Caco-2 (cell line): ENCODE data around the gene TXNRD2. TPM values are rescaled to one million over a fixed set of nuclear protein-coding genes. Genes with fewer than 3 reads are reported as not detected.

Experiments
- BruUV-seq: library from RNA; stranded (reverse); fragments of 400-500 nt; replicated peaks from 2 replicates; lab custom pipeline; 2021; lab: Mats Ljungman, UMichigan
- CTCF ChIA-PET: fragments of 300-600 bp; sonication (Branson Sonifier 250); formaldehyde crosslinking; loops from one replicate; lab custom pipeline; 2022; ENCODE audit warnings: antibody characterized with exemption; lab: Charles Lee
- POLR2A ChIA-PET: fragments of 300-600 bp; sonication (Branson Sonifier 250); formaldehyde crosslinking; loops from one replicate; lab custom pipeline; 2022; ENCODE audit warnings: antibody characterized with exemption; lab: Charles Lee
- DNase-seq, 2 experiments: peaks; one replicate each; pipeline versions ENCODE4 v3.0.0 to v3.0.0-alpha.2; 2020 to 2022
- H3K27me3 ChIP-seq: replicated peaks from 2 replicates; pipeline ENCODE4 v1.6.0; 2011; ENCODE audit warnings: low read length; ENCODE audit not compliant: control insufficient read depth, insufficient read depth
- H3K36me3 ChIP-seq: 2 replicates; pipeline ENCODE4 v1.5.1; 2011; ENCODE audit warnings: low read length; ENCODE audit not compliant: control insufficient read depth, insufficient read depth
- H3K4me1 ChIP-seq: fragments of 250-450 bp; sonication (Bioruptor Pico); 2 replicates; pipeline ENCODE4 v1.5.1; 2020; ENCODE audit warnings: mild to moderate bottlenecking
- H3K4me3 ChIP-seq: 2 replicates; pipeline ENCODE4 v1.5.1; 2011; ENCODE audit warnings: low read depth, mild to moderate bottlenecking, control low read depth, low read length
- H3K9me3 ChIP-seq: fragments of 250-450 bp; sonication (Bioruptor Pico); 2 replicates; pipeline ENCODE4 v1.5.1; 2020; ENCODE audit warnings: mild to moderate bottlenecking, moderate library complexity
- H3K27ac Mint-ChIP-seq: one replicate; pipeline ENCODE4 v1.8.0; 2022; ENCODE audit warnings: mixed read lengths; ENCODE audit not compliant: unreplicated experiment
- H3K27me3 Mint-ChIP-seq: one replicate; pipeline ENCODE4 v1.8.0; 2022; ENCODE audit warnings: mixed read lengths; ENCODE audit not compliant: insufficient read depth, unreplicated experiment
- H3K36me3 Mint-ChIP-seq: one replicate; pipeline ENCODE4 v1.8.0; 2022; ENCODE audit warnings: mild to moderate bottlenecking, mixed read lengths; ENCODE audit not compliant: insufficient read depth, unreplicated experiment
- H3K4me1 Mint-ChIP-seq: one replicate; pipeline ENCODE4 v1.8.0; 2022; ENCODE audit warnings: low read depth, mixed read lengths; ENCODE audit not compliant: unreplicated experiment
- H3K4me3 Mint-ChIP-seq: one replicate; pipeline ENCODE4 v1.8.0; 2022; ENCODE audit warnings: mild to moderate bottlenecking, moderate library complexity, mixed read lengths; ENCODE audit not compliant: unreplicated experiment
- H3K9me3 Mint-ChIP-seq: one replicate; pipeline ENCODE4 v1.8.0; 2022; ENCODE audit warnings: mixed read lengths; ENCODE audit not compliant: unreplicated experiment
- intact Hi-C: fragments of 100-400 bp; cut with micrococcal nuclease; formaldehyde crosslinking; loops from one replicate; pipeline ENCODE4 v1.10.0; 2022; ENCODE audit not compliant: unreplicated experiment
- total RNA-seq: library from RNA; stranded (reverse); gene quantifications from 2 replicates; pipeline ENCODE4 v1.2.3, GENCODE V29; 2022
- TF ChIP-seq, protein P1 (sequence below), 2 experiments: fragments of 200-600 bp in 1 of 2; IDR thresholded peaks; 1 replicate in 1 of 2; 2 replicates in 1 of 2; pipeline versions ENCODE4 v1.5.1 to v1.8.0; 2011 to 2022; ENCODE audit warnings: antibody characterized with exemption in 1 of 2, control low read depth in 1 of 2, inconsistent platforms in 1 of 2, low read depth in 1 of 2, low read length in 1 of 2, mild to moderate bottlenecking in 1 of 2, moderate library complexity in 1 of 2; ENCODE audit not compliant: insufficient read depth in 1 of 2, severe bottlenecking in 1 of 2, unreplicated experiment in 1 of 2

TXNRD2 gene
- total RNA-seq, 1 experiment from 2014 or later = 44.8 TPM

DNA sequence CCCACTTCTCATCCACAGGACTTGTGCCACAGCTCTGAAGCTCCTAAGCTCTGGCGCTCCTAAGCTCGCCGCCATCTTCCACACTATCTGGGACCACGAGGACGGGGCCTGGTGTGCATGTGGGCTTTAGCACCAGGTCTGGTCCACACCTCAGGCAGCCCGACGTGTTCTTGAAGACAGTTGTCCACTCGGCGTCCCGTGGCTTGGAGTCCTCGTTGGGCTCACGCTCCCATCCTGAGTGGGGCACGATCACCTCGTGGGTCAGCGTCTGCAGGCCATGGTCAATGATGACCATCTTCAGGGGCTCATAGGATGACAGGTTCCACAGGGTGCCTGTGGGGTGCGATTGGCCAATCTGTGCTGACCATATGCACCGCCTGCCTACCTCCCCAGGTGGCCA is 37.1 kb upstream of the TXNRD2 start:
- Mint-ChIP-seq H3K4me3 (no peak overlapping the region), H3K27ac (no peak overlapping the region), H3K9me3 (no peaks in the 10 kb centered on the region), H3K27me3 (no peaks in the 10 kb centered on the region), H3K36me3 (peaks cover 6% of the 10 kb centered on the region), H3K4me1 (no peaks in the 10 kb centered on the region)
- intact Hi-C loops = no loop called here
- ChIA-PET CTCF (no interaction called here), POLR2A (no interaction called here)
- H3K9me3 ChIP-seq = no peaks in the 10 kb centered on the region
- no peak for DNase-seq
- TF ChIP-seq, protein P1, sequence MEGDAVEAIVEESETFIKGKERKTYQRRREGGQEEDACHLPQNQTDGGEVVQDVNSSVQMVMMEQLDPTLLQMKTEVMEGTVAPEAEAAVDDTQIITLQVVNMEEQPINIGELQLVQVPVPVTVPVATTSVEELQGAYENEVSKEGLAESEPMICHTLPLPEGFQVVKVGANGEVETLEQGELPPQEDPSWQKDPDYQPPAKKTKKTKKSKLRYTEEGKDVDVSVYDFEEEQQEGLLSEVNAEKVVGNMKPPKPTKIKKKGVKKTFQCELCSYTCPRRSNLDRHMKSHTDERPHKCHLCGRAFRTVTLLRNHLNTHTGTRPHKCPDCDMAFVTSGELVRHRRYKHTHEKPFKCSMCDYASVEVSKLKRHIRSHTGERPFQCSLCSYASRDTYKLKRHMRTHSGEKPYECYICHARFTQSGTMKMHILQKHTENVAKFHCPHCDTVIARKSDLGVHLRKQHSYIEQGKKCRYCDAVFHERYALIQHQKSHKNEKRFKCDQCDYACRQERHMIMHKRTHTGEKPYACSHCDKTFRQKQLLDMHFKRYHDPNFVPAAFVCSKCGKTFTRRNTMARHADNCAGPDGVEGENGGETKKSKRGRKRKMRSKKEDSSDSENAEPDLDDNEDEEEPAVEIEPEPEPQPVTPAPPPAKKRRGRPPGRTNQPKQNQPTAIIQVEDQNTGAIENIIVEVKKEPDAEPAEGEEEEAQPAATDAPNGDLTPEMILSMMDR (IDR thresholded peaks at IDR 0.05; ENCODE audit: insufficient read depth in 1 of 2, low read depth in 1 of 2, low read length in 1 of 2, severe bottlenecking in 1 of 2, unreplicated experiment in 1 of 2) = no peak
- H3K4me1 ChIP-seq = no peaks in the 10 kb centered on the region
- no peaks in the 10 kb centered on the region for H3K36me3 ChIP-seq
- BruUV-seq = no TSS peak
- no peaks in the 10 kb centered on the region for H3K27me3 ChIP-seq
- no peak overlapping the region for H3K4me3 ChIP-seq

DNA sequence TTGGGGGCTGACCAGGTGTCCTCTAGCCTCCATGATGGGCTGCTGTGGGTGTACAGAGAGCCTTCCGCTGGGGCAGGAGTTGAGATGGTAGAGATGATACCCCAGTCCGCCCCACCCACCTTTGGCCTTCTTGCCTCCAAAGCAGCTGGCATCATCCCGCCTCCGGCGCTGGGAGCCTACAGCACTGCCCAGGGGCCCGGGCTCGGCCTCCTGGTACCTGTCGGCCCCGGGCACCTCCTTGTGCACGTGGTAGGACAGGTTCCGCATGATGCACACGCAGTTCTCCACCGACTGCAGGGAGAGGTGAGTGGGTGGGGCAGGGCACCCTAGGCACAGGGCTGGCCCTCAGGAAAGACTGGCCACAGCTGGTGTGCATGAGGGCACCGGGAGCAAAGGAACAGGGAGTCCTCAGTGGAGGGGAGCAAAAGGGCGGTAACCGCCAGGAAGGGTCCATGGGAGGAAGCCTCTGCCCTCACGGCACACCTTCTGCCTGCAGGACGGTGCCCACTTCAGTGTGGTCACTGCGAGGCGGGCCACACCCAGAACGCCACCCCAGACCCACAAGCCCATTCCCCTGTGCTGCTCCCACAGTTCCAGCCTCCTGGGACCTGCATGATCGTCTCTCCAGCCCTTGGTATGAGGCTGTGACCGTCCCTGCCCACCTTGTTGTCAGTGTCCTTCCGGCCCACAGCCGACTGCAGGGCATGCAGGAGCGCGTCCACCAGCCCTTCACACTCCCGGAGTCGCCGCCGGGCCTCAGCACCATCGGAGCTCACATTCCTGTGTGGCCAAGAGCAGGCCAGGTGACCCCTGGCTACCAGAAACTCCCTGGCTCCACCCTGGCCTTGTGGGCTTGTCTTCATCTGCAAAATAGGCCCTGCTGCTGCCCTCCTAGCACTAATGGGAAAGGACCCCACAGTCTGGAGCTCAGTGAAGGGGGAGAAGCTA is 36.0 kb upstream of the TXNRD2 start:
- H3K27me3 ChIP-seq = no peaks in the 10 kb centered on the region
- POLR2A ChIA-PET = no interaction called here

GRCh38 chr22:19976671-19977070 is 35.1 kb upstream of the TXNRD2 start:
- Histone ChIP-seq H3K9me3 (no peaks in the 10 kb centered on the region), H3K27me3 (no peaks in the 10 kb centered on the region), H3K4me1 (no peaks in the 10 kb centered on the region), H3K4me3 (no peak overlapping the region), H3K36me3 (no peaks in the 10 kb centered on the region)
- TF ChIP-seq, protein P1 (IDR thresholded peaks at IDR 0.05; ENCODE audit: insufficient read depth in 1 of 2, low read depth in 1 of 2, low read length in 1 of 2, severe bottlenecking in 1 of 2, unreplicated experiment in 1 of 2) = no peak
- Mint-ChIP-seq H3K9me3 (no peaks in the 10 kb centered on the region), H3K27me3 (no peaks in the 10 kb centered on the region), H3K4me1 (no peaks in the 10 kb centered on the region), H3K27ac (no peak overlapping the region), H3K36me3 (peaks cover 12% of the 10 kb centered on the region), H3K4me3 (no peak overlapping the region)
- ChIA-PET POLR2A (no interaction called here), CTCF (no interaction called here)
- intact Hi-C loops = no loop called here
- no peak for DNase-seq
- no TSS peak for BruUV-seq

More for the DNA sequence above, 36.0 kb upstream of the TXNRD2 start:
- no peaks in the 10 kb centered on the region for H3K4me1 Mint-ChIP-seq
- no TSS peak for BruUV-seq
- no peaks in the 10 kb centered on the region for H3K9me3 Mint-ChIP-seq
- DNase-seq = no peak
- peaks cover 6% of the 10 kb centered on the region for H3K36me3 Mint-ChIP-seq
- H3K4me3 ChIP-seq = no peak overlapping the region
- no peaks in the 10 kb centered on the region for H3K4me1 ChIP-seq
- no peaks in the 10 kb centered on the region for H3K9me3 ChIP-seq
- TF ChIP-seq, protein P1 (IDR thresholded peaks at IDR 0.05; ENCODE audit: insufficient read depth in 1 of 2, low read depth in 1 of 2, low read length in 1 of 2, severe bottlenecking in 1 of 2, unreplicated experiment in 1 of 2) = no peak
- no peak overlapping the region for H3K27ac Mint-ChIP-seq
- H3K27me3 Mint-ChIP-seq = no peaks in the 10 kb centered on the region
- H3K4me3 Mint-ChIP-seq = no peak overlapping the region
- no peaks in the 10 kb centered on the region for H3K36me3 ChIP-seq
- CTCF ChIA-PET = interaction anchor here (0.6 kb wide), 1 partner anchor 11 kb away, joined by 3 read pairs; no protein-coding TSS in a partner anchor
- intact Hi-C loops = no loop called here
